Stimulated activated CD8-positive, alpha-beta memory T cell treated with anti-CD3 and anti-CD28 coated beads, Interleukin-4, amount 100 ng/mL, for 1 hour (primary cell): ENCODE data around the gene SAP30BP.

ENCODE experiments used
- DNase-seq, 2 donors: peaks; one replicate each; pipeline ENCODE4 v3.0.0-alpha.2; 2020; ENCODE audit warnings: low read depth in 2 of 2, low spot score in 1 of 2

SAP30BP gene

DNA sequence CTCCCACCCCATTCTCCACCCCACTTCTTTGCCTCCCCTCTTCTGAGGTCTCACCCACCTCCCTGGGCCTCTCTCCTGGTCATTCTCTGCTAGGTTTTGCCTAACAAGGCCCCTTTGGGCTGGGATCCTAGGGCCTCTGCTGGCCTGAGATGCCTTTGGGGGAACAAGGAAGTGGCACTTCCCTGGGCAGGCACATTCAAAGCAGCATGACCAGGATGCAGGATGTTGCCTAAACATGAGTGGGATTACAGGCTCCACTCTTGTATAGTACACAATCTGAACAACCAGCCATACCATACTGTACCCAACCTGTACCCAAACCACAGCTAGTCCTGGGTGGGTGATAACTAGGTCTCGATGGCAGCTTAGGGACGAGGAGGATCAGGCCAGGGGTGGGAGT is 88.9 kb downstream of the SAP30BP start:
- DNase-seq: no peak

GRCh38 chr17:75756451-75757085 is 89.4 kb downstream of the SAP30BP start:
- DNase-seq: no peak

GRCh38 chr17:75757086-75757681 is 90.0 kb downstream of the SAP30BP start:
- DNase-seq: no peak
